Astrocyte (in vitro differentiated cells and primary cell): ENCODE measurements around the gene CEACAM6. TPM values are rescaled to one million over a fixed set of nuclear protein-coding genes. Genes with fewer than 3 reads are reported as not detected.

ENCODE experiments used
- DNase-seq: peaks from one replicate; pipeline ENCODE4 v3.0.0-alpha.2; 2010; ENCODE audit warnings: low read depth
- FAIRE-seq: peaks from 2 replicates; lab custom pipeline; 2011; peaks lifted over from hg19 to GRCh38; lab: Jason Lieb, UNC
- H2AFZ ChIP-seq: 2 replicates; pipeline ENCODE4 v1.6.0; 2012; ENCODE audit warnings: low read depth, low read length, inconsistent platforms
- H3K27ac ChIP-seq: 2 replicates; pipeline ENCODE4 v1.5.1; 2011; ENCODE audit warnings: low read depth, low read length, inconsistent platforms
- H3K27me3 ChIP-seq: 2 replicates; pipeline ENCODE4 v1.6.0; 2011; ENCODE audit warnings: low read length, inconsistent platforms; ENCODE audit not compliant: insufficient read depth
- H3K36me3 ChIP-seq: 2 replicates; pipeline ENCODE4 v1.5.1; 2011; ENCODE audit warnings: low read length, inconsistent platforms; ENCODE audit not compliant: insufficient read depth
- H3K4me1 ChIP-seq: 2 replicates; pipeline ENCODE4 v1.5.1; 2011; ENCODE audit warnings: low read length, inconsistent platforms; ENCODE audit not compliant: insufficient read depth
- H3K4me2 ChIP-seq: 2 replicates; pipeline ENCODE4 v1.6.0; 2012; ENCODE audit warnings: low read length, inconsistent platforms
- H3K4me3 ChIP-seq: 2 replicates; pipeline ENCODE4 v1.5.1; 2011; ENCODE audit warnings: low read depth, mild to moderate bottlenecking, low read length, inconsistent platforms; ENCODE audit not compliant: insufficient read depth
- H3K79me2 ChIP-seq: 2 replicates; pipeline ENCODE4 v1.6.0; 2012; ENCODE audit warnings: mild to moderate bottlenecking, low read length, inconsistent platforms; ENCODE audit not compliant: insufficient read depth
- H3K9ac ChIP-seq: 2 replicates; pipeline ENCODE4 v1.6.0; 2012; ENCODE audit warnings: mild to moderate bottlenecking, low read length, inconsistent platforms
- H3K9me3 ChIP-seq: 2 replicates; pipeline ENCODE4 v1.5.1; 2012; ENCODE audit warnings: low read depth, mild to moderate bottlenecking, low read length, inconsistent platforms; ENCODE audit not compliant: insufficient read depth
- H4K20me1 ChIP-seq: 2 replicates; pipeline ENCODE4 v1.6.0; 2012; ENCODE audit warnings: low read length, inconsistent platforms; ENCODE audit not compliant: insufficient read depth
- H3K27ac Mint-ChIP-seq: one replicate; pipeline ENCODE4 v1.8.0; 2021; ENCODE audit warnings: mild to moderate bottlenecking, mixed read lengths; ENCODE audit not compliant: unreplicated experiment
- H3K27me3 Mint-ChIP-seq: one replicate; pipeline ENCODE4 v1.8.0; 2021; ENCODE audit warnings: low read depth, mixed read lengths; ENCODE audit not compliant: unreplicated experiment
- H3K36me3 Mint-ChIP-seq: one replicate; pipeline ENCODE4 v1.8.0; 2021; ENCODE audit warnings: low read depth, mixed read lengths; ENCODE audit not compliant: unreplicated experiment
- H3K4me1 Mint-ChIP-seq: one replicate; pipeline ENCODE4 v1.8.0; 2021; ENCODE audit warnings: low read depth, mixed read lengths; ENCODE audit not compliant: unreplicated experiment
- H3K4me3 Mint-ChIP-seq: one replicate; pipeline ENCODE4 v1.8.0; 2021; ENCODE audit warnings: mild to moderate bottlenecking, moderate library complexity, mixed read lengths; ENCODE audit not compliant: unreplicated experiment
- H3K9me3 Mint-ChIP-seq: one replicate; pipeline ENCODE4 v1.8.0; 2021; ENCODE audit warnings: mild to moderate bottlenecking, mixed read lengths; ENCODE audit not compliant: unreplicated experiment
- CTCF ChIP-seq: IDR thresholded peaks from 2 replicates; pipeline ENCODE4 v1.5.1; 2011; ENCODE audit warnings: low read depth, mild to moderate bottlenecking, inconsistent platforms, low read length, moderate library complexity; ENCODE audit not compliant: insufficient read depth
- EZH2 ChIP-seq: IDR thresholded peaks from 2 replicates; pipeline ENCODE4 v1.6.1; 2012; ENCODE audit warnings: mild to moderate bottlenecking, low read length, inconsistent platforms; ENCODE audit not compliant: insufficient read depth
- total RNA-seq: library from RNA; stranded (reverse); gene quantifications from 2 replicates; pipeline ENCODE4 v1.2.1, GENCODE V29; 2021

CEACAM6 gene
- total RNA-seq, 1 donor from 2014 or later = not detected

DNA sequence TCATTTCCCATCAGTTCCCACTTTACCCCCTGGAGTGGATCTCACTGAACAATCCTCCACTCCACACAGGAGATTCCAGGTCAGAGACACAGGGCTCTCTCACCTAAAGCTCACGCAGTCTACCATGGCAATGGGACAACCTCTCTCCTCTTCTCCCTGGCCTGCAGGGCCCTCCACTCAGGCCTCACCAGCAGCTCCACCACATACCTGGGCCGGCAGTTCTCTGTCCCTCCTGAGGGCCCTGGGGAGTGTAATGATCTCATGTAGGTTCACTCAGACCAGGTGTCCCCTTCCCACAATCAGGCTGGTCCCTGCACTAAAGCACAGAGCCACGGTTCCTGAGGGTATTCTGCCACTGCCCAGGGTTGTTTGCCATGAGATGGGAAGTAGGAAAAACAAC lies 56.7 kb downstream of the CEACAM6 start:
- Mint-ChIP-seq H3K4me1 (no peaks in the 10 kb centered on the region), H3K4me3 (no peak overlapping the region), H3K9me3 (no peaks in the 10 kb centered on the region), H3K36me3 (no peaks in the 10 kb centered on the region), H3K27me3 (peaks cover 60% of the 10 kb centered on the region), H3K27ac (no peak overlapping the region)
- DNase-seq (no peak), FAIRE-seq (no peak)
- H3K4me3 ChIP-seq = no peak overlapping the region
- no peaks in the 10 kb centered on the region for H3K9me3 ChIP-seq
- H3K79me2 ChIP-seq = no peaks in the 10 kb centered on the region
- H3K36me3 ChIP-seq = no peaks in the 10 kb centered on the region
- no peak overlapping the region for H3K9ac ChIP-seq
- no peaks in the 10 kb centered on the region for H3K27me3 ChIP-seq
- no peaks in the 10 kb centered on the region for H3K4me1 ChIP-seq
- H3K4me2 ChIP-seq = no peak overlapping the region
- no peaks in the 10 kb centered on the region for H4K20me1 ChIP-seq
- no peak overlapping the region for H3K27ac ChIP-seq
- TF ChIP-seq EZH2 = no peak
- TF ChIP-seq CTCF = no peak
- H2AFZ ChIP-seq = no peak overlapping the region

DNA sequence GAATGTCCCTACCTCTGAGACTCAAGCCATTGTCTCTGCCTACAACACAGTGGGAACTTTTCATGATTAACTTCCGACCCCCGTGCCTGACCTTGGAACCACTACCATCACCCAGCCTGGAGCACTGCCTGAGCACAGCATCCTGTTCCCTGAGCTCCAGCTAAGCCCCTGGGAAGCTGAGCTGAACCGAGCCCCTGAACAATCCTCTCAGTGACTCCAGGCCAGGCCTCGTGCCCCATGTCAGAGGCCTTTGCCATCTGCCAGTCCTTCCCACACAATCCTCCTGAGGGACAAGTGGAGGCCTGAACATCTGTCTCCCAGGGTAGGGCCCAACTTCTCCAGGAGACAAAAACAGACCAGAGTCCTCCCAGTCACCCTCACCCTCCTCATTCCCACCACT lies 58.6 kb downstream of the CEACAM6 start:
- no peak overlapping the region for H3K27ac Mint-ChIP-seq
- Histone ChIP-seq H4K20me1 (no peaks in the 10 kb centered on the region), H3K4me1 (no peaks in the 10 kb centered on the region), H2AFZ (no peak overlapping the region), H3K9me3 (no peaks in the 10 kb centered on the region), H3K36me3 (no peaks in the 10 kb centered on the region), H3K4me3 (no peak overlapping the region), H3K9ac (no peak overlapping the region), H3K4me2 (no peak overlapping the region), H3K79me2 (no peaks in the 10 kb centered on the region), H3K27me3 (no peaks in the 10 kb centered on the region), H3K27ac (no peak overlapping the region)
- TF ChIP-seq CTCF (no peak), EZH2 (no peak)
- DNase-seq = no peak
- H3K9me3 Mint-ChIP-seq = no peaks in the 10 kb centered on the region
- FAIRE-seq = no peak
- no peak overlapping the region for H3K4me3 Mint-ChIP-seq
- no peaks in the 10 kb centered on the region for H3K36me3 Mint-ChIP-seq
- peaks cover 52% of the 10 kb centered on the region for H3K27me3 Mint-ChIP-seq
- no peaks in the 10 kb centered on the region for H3K4me1 Mint-ChIP-seq

DNA sequence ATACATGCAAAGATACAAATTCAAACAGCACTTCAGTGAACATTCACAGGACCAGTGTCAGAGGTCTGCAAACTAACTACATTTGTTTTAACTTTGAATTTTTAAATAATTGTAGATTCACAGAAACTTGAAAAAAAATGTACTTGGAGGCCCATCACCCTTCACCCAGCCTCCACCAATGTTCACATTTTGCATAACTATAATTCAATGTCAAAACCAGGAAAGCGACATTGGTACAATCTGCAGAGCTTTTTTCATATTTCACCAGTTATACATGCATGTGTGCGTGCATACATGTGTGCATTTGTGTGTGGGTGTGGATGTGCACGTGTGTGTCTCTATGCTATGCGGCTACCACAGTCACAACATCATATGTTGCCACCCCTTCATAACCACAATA lies 60.0 kb downstream of the CEACAM6 start:
- H3K27me3 ChIP-seq = no peaks in the 10 kb centered on the region
- no peaks in the 10 kb centered on the region for H3K4me1 ChIP-seq
- H3K4me3 Mint-ChIP-seq = no peak overlapping the region
- no peaks in the 10 kb centered on the region for H3K36me3 ChIP-seq
- H2AFZ ChIP-seq = no peak overlapping the region
- H3K4me3 ChIP-seq = no peak overlapping the region
- no peaks in the 10 kb centered on the region for H3K4me1 Mint-ChIP-seq
- H3K9me3 Mint-ChIP-seq = no peaks in the 10 kb centered on the region
- H3K27ac ChIP-seq = no peak overlapping the region
- no peak overlapping the region for H3K9ac ChIP-seq
- H3K4me2 ChIP-seq = no peak overlapping the region
- DNase-seq = no peak
- no peak for FAIRE-seq
- no peaks in the 10 kb centered on the region for H4K20me1 ChIP-seq
- H3K27ac Mint-ChIP-seq = no peak overlapping the region
- no peaks in the 10 kb centered on the region for H3K9me3 ChIP-seq
- no peaks in the 10 kb centered on the region for H3K79me2 ChIP-seq
- no peak for TF ChIP-seq CTCF
- TF ChIP-seq EZH2 = no peak
- peaks cover 46% of the 10 kb centered on the region for H3K27me3 Mint-ChIP-seq
- H3K36me3 Mint-ChIP-seq = no peaks in the 10 kb centered on the region
